Fibroblast of lung (primary cell): ENCODE measurements around the gene IL17RD. TPM values are rescaled to one million over a fixed set of nuclear protein-coding genes. Genes with fewer than 3 reads are reported as not detected.

Experiments
- DNase-seq, 2 donors: peaks; one replicate each; pipeline versions ENCODE4 v3.0.0 to v3.0.0-alpha.2; 2010; ENCODE audit warnings: low read depth in 2 of 2
- H2AFZ ChIP-seq: 2 replicates; pipeline ENCODE4 v1.5.1; 2012; ENCODE audit warnings: low read length, control low read depth, inconsistent platforms
- H3K27ac ChIP-seq: 2 replicates; pipeline ENCODE4 v1.5.1; 2011; ENCODE audit warnings: low read length, control low read depth; ENCODE audit not compliant: insufficient read depth
- H3K27me3 ChIP-seq: 2 replicates; pipeline ENCODE4 v1.5.1; 2011; ENCODE audit warnings: mild to moderate bottlenecking, low read length; ENCODE audit not compliant: control insufficient read depth, insufficient read depth
- H3K36me3 ChIP-seq: 2 replicates; pipeline ENCODE4 v1.5.1; 2011; ENCODE audit warnings: low read length; ENCODE audit not compliant: control insufficient read depth, insufficient read depth
- H3K4me1 ChIP-seq: 2 replicates; pipeline ENCODE4 v1.5.1; 2011; ENCODE audit warnings: low read length; ENCODE audit not compliant: control insufficient read depth, insufficient read depth; ENCODE audit errors: extremely low read depth
- H3K4me2 ChIP-seq: 2 replicates; pipeline ENCODE4 v1.5.1; 2011; ENCODE audit warnings: low read length, control low read depth; ENCODE audit not compliant: insufficient read depth; ENCODE audit errors: extremely low read depth
- H3K4me3 ChIP-seq, 4 experiments: fragments of 200-600 bp in 1 of 4; sonication (generic) in 1 of 4; replicated peaks in 1 of 4; 2 replicates each; pipeline ENCODE4 v1.5.1; 2011 to 2016; ENCODE audit warnings: low read length in 4 of 4, low read depth in 3 of 4, mild to moderate bottlenecking in 3 of 4, control low read depth in 2 of 4, inconsistent platforms in 1 of 4, mixed read lengths in 1 of 4; ENCODE audit not compliant: insufficient read depth in 1 of 4; ENCODE audit errors: control extremely low read depth in 1 of 4
- H3K79me2 ChIP-seq: 2 replicates; pipeline ENCODE4 v1.5.1; 2012; ENCODE audit warnings: mild to moderate bottlenecking, low read length, inconsistent platforms; ENCODE audit not compliant: control insufficient read depth, insufficient read depth
- H3K9ac ChIP-seq: 2 replicates; pipeline ENCODE4 v1.5.1; 2011; ENCODE audit warnings: mild to moderate bottlenecking, low read length, control low read depth; ENCODE audit not compliant: insufficient read depth
- H3K9me3 ChIP-seq: 2 replicates; pipeline ENCODE4 v1.5.1; 2012; ENCODE audit warnings: low read depth, low read length; ENCODE audit not compliant: control insufficient read depth, insufficient read depth
- H4K20me1 ChIP-seq: 2 replicates; pipeline ENCODE4 v1.5.1; 2011; ENCODE audit warnings: low read length; ENCODE audit not compliant: control insufficient read depth, insufficient read depth; ENCODE audit errors: extremely low read depth
- CTCF ChIP-seq, 2 donors: IDR thresholded peaks in 1 of 2; conservative IDR thresholded peaks in 1 of 2; 1 replicate in 1 of 2; 2 replicates in 1 of 2; pipeline ENCODE4 v1.5.1; 2011 to 2012; ENCODE audit warnings: low read length in 2 of 2, control low read depth in 1 of 2, inconsistent platforms in 1 of 2, low read depth in 1 of 2, mild to moderate bottlenecking in 1 of 2
- EZH2 ChIP-seq: IDR thresholded peaks from 2 replicates; pipeline ENCODE4 v1.5.1; 2012; ENCODE audit warnings: low read length, control low read depth, mild to moderate bottlenecking; ENCODE audit errors: missing control alignments
- polyA plus RNA-seq, 2 donors: library from polyadenylated mRNA; depleted of rRNA in 1 of 2; stranded (reverse) in 1 of 2; unstranded in 1 of 2; fragments of >200 nt; gene quantifications; 2 replicates each; pipeline ENCODE4 v1.2.1, GENCODE V29; 2011 to 2012; ENCODE audit warnings: missing spikeins in 1 of 2
- total RNA-seq: library from RNA; depleted of rRNA; stranded (reverse); fragments of >200 nt; gene quantifications from 2 replicates; pipeline ENCODE4 v1.2.1, GENCODE V29; 2014

The IL17RD gene
- total and polyA plus RNA-seq, 2 donors (not counting 1 experiment from before 2014, with no cell fraction given) = 0.60 to 1.8 TPM

DNA sequence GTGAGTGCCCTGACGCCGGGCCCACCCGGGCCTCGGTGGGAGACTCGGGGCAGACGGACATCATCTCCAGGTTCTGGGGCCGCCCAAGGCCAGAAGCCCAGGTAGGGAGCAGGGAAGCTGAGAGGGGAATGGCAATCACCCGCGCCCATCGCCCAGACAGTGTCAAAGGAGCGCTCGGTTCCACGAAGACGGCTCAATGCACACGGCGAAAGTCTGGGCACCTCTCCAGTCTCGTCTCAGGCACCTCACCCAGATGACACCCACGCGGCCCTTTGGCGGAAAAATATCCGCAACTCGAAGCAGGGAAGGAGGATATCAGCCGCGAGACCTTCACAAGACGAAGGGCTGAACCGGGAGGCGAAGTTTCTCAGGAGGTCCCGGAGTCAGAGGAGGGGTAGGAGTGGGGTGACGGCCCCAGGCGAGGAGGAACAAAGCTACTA, 916 bp downstream of the IL17RD start:
- peak overlapping the region; percentile 18 for H2AFZ ChIP-seq
- no peak overlapping the region for H3K9ac ChIP-seq
- H3K27ac ChIP-seq = no peak overlapping the region
- TF ChIP-seq CTCF (conservative IDR thresholded peaks at IDR 0.05 in 1 of 2, IDR thresholded peaks at IDR 0.05 in 1 of 2; ENCODE audit: low read depth in 1 of 2, low read length in 2 of 2) = no peak
- TF ChIP-seq EZH2 = peak; percentile 69
- H3K27me3 ChIP-seq = peaks cover 13% of the 10 kb centered on the region
- no peaks in the 10 kb centered on the region for H4K20me1 ChIP-seq
- H3K79me2 ChIP-seq = no peaks in the 10 kb centered on the region
- peak overlapping the region; percentile 81 for H3K4me2 ChIP-seq
- DNase-seq = peak; percentile 40 to 47
- peaks cover 2% of the 10 kb centered on the region for H3K4me1 ChIP-seq
- peak overlapping the region; percentile 43 to 64 (median 56) for H3K4me3 ChIP-seq
- no peaks in the 10 kb centered on the region for H3K36me3 ChIP-seq
- no peaks in the 10 kb centered on the region for H3K9me3 ChIP-seq

GRCh38 chr3:57163751-57164150, 1.4 kb downstream of the IL17RD start:
- DNase-seq = no peak
- H3K4me2 ChIP-seq = peak overlapping the region; percentile 81
- H2AFZ ChIP-seq = no peak overlapping the region
- TF ChIP-seq EZH2 = no peak
- no peak for TF ChIP-seq CTCF (conservative IDR thresholded peaks at IDR 0.05 in 1 of 2, IDR thresholded peaks at IDR 0.05 in 1 of 2; ENCODE audit: low read depth in 1 of 2, low read length in 2 of 2)
- peak overlapping the region in 1 of 4 experiments; percentile 64 for H3K4me3 ChIP-seq
- H3K4me1 ChIP-seq = peaks cover 2% of the 10 kb centered on the region
- no peaks in the 10 kb centered on the region for H3K9me3 ChIP-seq
- no peak overlapping the region for H3K27ac ChIP-seq
- no peaks in the 10 kb centered on the region for H3K79me2 ChIP-seq
- no peaks in the 10 kb centered on the region for H4K20me1 ChIP-seq
- H3K27me3 ChIP-seq = peaks cover 13% of the 10 kb centered on the region
- no peaks in the 10 kb centered on the region for H3K36me3 ChIP-seq
- H3K9ac ChIP-seq = no peak overlapping the region

GRCh38 chr3:57161915-57162314, 3.2 kb downstream of the IL17RD start:
- DNase-seq = no peak
- H3K4me1 ChIP-seq = peaks cover 2% of the 10 kb centered on the region

More at GRCh38 chr3:57161915-57162314, 3.2 kb downstream of the IL17RD start:
- no peaks in the 10 kb centered on the region for H3K79me2 ChIP-seq
- no peaks in the 10 kb centered on the region for H3K36me3 ChIP-seq
- H3K27ac ChIP-seq = no peak overlapping the region
- H3K9ac ChIP-seq = no peak overlapping the region
- no peak overlapping the region for H3K4me3 ChIP-seq
- H3K9me3 ChIP-seq = no peaks in the 10 kb centered on the region
- no peak overlapping the region for H3K4me2 ChIP-seq
- no peak overlapping the region for H2AFZ ChIP-seq
- TF ChIP-seq CTCF (conservative IDR thresholded peaks at IDR 0.05 in 1 of 2, IDR thresholded peaks at IDR 0.05 in 1 of 2; ENCODE audit: low read depth in 1 of 2, low read length in 2 of 2) (no peak), EZH2 (peak; percentile 30)
- H4K20me1 ChIP-seq = no peaks in the 10 kb centered on the region
- peaks cover 2% of the 10 kb centered on the region for H3K27me3 ChIP-seq
